K562 (cell line): ENCODE results near the gene HNRNPA3. TPM values are rescaled to one million over a fixed set of nuclear protein-coding genes. Genes with fewer than 3 reads are reported as not detected.

Experiments
- CBFA2T3 ChIP-seq: fragments of 450-650 bp; IDR thresholded peaks from 2 replicates; pipeline ENCODE4 v1.6.1; 2017
- CXXC5 ChIP-seq: fragments of 250-450 bp; sonication (Bioruptor Pico); IDR thresholded peaks from 2 replicates; pipeline ENCODE4 v1.8.0; 2022; ENCODE audit warnings: inconsistent platforms, mild to moderate bottlenecking, moderate library complexity
- EP300 ChIP-seq: IDR thresholded peaks from 2 replicates; pipeline ENCODE4 v1.6.1; 2012; ENCODE audit warnings: low read length, improper control_type of control experiment
- ETS2 ChIP-seq: IDR thresholded peaks from 2 replicates; pipeline ENCODE4 v1.6.1; 2016; ENCODE audit warnings: borderline replicate concordance, missing genetic modification characterization, mild to moderate bottlenecking, moderate library complexity, missing compliant biosample characterization; ENCODE audit not compliant: poor library complexity, severe bottlenecking
- FOXA3 ChIP-seq, 2 experiments: fragments of 450-650 bp in 1 of 2; sonication (generic) in 1 of 2; formaldehyde crosslinking; IDR thresholded peaks in 1 of 2; conservative IDR thresholded peaks in 1 of 2; 2 replicates each; pipeline versions ENCODE4 v1.4.0 to v1.8.0; 2020 to 2022; ENCODE audit warnings: mild to moderate bottlenecking in 2 of 2, missing genetic modification reagents in 1 of 2
- FOXJ3 ChIP-seq: sonication (generic); formaldehyde crosslinking; IDR thresholded peaks from 2 replicates; pipeline ENCODE4 v1.4.0; 2020; ENCODE audit warnings: mild to moderate bottlenecking, missing genetic modification reagents
- GABPA ChIP-seq: fragments of 200-800 bp; sonication (Bioruptor generic); conservative IDR thresholded peaks from 2 replicates; pipeline ENCODE4 v1.6.1; 2016; ENCODE audit warnings: low read depth, missing genetic modification characterization, missing compliant biosample characterization
- MCM5 ChIP-seq: fragments of 450-650 bp; IDR thresholded peaks from 2 replicates; pipeline ENCODE4 v1.6.1; 2016; ENCODE audit warnings: low read depth
- MTA2 ChIP-seq: fragments of 450-650 bp; IDR thresholded peaks from 2 replicates; pipeline ENCODE4 v1.6.1; 2016; ENCODE audit warnings: low read depth
- NFYB ChIP-seq: IDR thresholded peaks from 2 replicates; pipeline ENCODE4 v1.6.1; 2011; ENCODE audit warnings: mild to moderate bottlenecking, moderate library complexity; ENCODE audit not compliant: insufficient read length; ENCODE audit errors: extremely low read depth
- PHB2 ChIP-seq: fragments of 450-650 bp; IDR thresholded peaks from 2 replicates; pipeline ENCODE4 v1.6.1; 2017; ENCODE audit warnings: low read depth
- PHF20 ChIP-seq: fragments of 450-650 bp; IDR thresholded peaks from 2 replicates; pipeline ENCODE4 v1.6.1; 2018; ENCODE audit not compliant: partially characterized antibody
- RB1 ChIP-seq: fragments of 450-650 bp; IDR thresholded peaks from 2 replicates; pipeline ENCODE4 v1.6.1; 2017; ENCODE audit warnings: low read depth, mild to moderate bottlenecking
- SAFB ChIP-seq: fragments of 200-400 bp; formaldehyde crosslinking; IDR thresholded peaks from 2 replicates; pipeline ENCODE4 v1.6.1; 2017; ENCODE audit warnings: low read depth, low read length, borderline replicate concordance
- SNRNP70 ChIP-seq: fragments of 200-400 bp; formaldehyde crosslinking; optimal IDR thresholded peaks from 2 replicates; pipeline ENCODE3; 2017; ENCODE audit warnings: low read depth, low read length
- TRIM24 ChIP-seq, 2 experiments: fragments of 450-650 bp; IDR thresholded peaks; 2 replicates each; pipeline ENCODE4 v1.6.1; 2016
- U2AF2 ChIP-seq: fragments of 200-400 bp; formaldehyde crosslinking; optimal IDR thresholded peaks from 2 replicates; pipeline ENCODE3; 2017; ENCODE audit warnings: low read depth, mild to moderate bottlenecking, low read length
- polyA plus RNA-seq, 8 experiments: library from polyadenylated mRNA; depleted of rRNA in 4 of 8; stranded (reverse) in 5 of 8; unstranded in 3 of 8; fragments of >200 nt; fragmentation: Nextera tagmentation in 2 of 8; fragmentation: Illumina TruSeq in 1 of 8; extraction: Ambion mirVana in 2 of 8; extraction: Trizol in 1 of 8; gene quantifications; 2 replicates each; pipeline versions ENCODE4 v1.2.1 to v1.2.3, GENCODE V29; 2011 to 2014; ENCODE audit warnings: inconsistent platforms in 1 of 8, missing spikeins in 1 of 8
- total RNA-seq, 7 experiments: library from RNA; depleted of rRNA in 6 of 7; stranded (reverse); fragments of >200 nt in 6 of 7; fragmentation: Illumina TruSeq in 2 of 7; extraction: Trizol in 2 of 7; gene quantifications; 2 replicates each; pipeline versions ENCODE4 v1.2.1 to v1.2.3, GENCODE V29; 2011 to 2021; ENCODE audit warnings: low replicate concordance in 1 of 7
- TF ChIP-seq, protein P1 (sequence below): fragments of 450-650 bp; IDR thresholded peaks from 2 replicates; pipeline ENCODE4 v1.6.1; 2018; ENCODE audit not compliant: partially characterized antibody
- TF ChIP-seq, protein P2 (sequence below), 2 experiments: fragments of 450-650 bp; conservative IDR thresholded peaks; 2 replicates each; pipeline ENCODE4 v1.6.1; 2017; ENCODE audit warnings: mild to moderate bottlenecking in 2 of 2, moderate library complexity in 2 of 2
- TF ChIP-seq, protein P3 (sequence below): fragments of 250-450 bp; sonication (Bioruptor Pico); IDR thresholded peaks from 2 replicates; pipeline ENCODE4 v1.9.0; 2021; ENCODE audit warnings: mild to moderate bottlenecking
- TF ChIP-seq, protein P4 (sequence below): sonication (generic); formaldehyde crosslinking; IDR thresholded peaks from 2 replicates; pipeline ENCODE4 v1.8.0; 2023; ENCODE audit warnings: mild to moderate bottlenecking, missing genetic modification reagents

The HNRNPA3 gene
- total and polyA plus RNA-seq, 9 of the 15 experiments (the other 6 are each of a cell fraction or from before 2014, with no cell fraction given): 72.8 to 428 (median 192) TPM

DNA sequence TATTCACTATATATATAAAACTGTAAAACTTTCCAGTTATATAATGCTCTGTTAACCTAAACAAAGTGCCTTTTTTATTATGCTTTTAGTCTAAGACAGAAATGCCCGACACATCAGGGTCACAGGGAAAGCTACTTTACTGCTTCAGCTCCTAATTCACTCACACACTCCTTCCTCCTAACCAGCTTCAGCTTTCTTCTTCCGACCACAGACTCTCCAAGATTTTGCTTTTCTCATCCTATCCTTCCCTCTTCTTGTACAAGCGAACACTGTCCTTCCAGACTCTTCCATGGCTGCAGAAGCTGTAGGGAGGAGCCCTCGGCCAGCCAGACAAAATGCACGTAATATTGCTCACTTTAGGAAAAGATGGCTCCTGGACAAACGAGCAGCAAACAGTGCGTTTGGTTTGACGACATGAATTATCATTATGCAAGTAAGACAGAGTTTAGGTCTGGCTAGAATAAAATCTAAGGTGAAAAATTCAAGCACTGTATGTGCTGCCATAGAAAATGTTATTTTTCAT, 47.5 kb upstream of the HNRNPA3 start (continued):
- TF ChIP-seq EP300 (no peak), RB1 (no peak), NFYB (no peak), PHB2 (no peak), SAFB (no peak), MTA2 (no peak; the same call in 1 of the 2 replicates), CBFA2T3 (no peak), FOXA3 (CRISPR knock-in tag; conservative IDR thresholded peaks at IDR 0.05 in 1 of 2, IDR thresholded peaks at IDR 0.05 in 1 of 2) (no peak), U2AF2 (no peak), CXXC5 (CRISPR knock-in tag) (peak; percentile 56), TRIM24 (IDR thresholded peaks at IDR 0.05) (no peak), ETS2 (tag) (no peak), SNRNP70 (no peak), GABPA (no peak), PHF20 (no peak), MCM5 (no peak), FOXJ3 (CRISPR knock-in tag) (no peak)
- TF ChIP-seq, protein P1, sequence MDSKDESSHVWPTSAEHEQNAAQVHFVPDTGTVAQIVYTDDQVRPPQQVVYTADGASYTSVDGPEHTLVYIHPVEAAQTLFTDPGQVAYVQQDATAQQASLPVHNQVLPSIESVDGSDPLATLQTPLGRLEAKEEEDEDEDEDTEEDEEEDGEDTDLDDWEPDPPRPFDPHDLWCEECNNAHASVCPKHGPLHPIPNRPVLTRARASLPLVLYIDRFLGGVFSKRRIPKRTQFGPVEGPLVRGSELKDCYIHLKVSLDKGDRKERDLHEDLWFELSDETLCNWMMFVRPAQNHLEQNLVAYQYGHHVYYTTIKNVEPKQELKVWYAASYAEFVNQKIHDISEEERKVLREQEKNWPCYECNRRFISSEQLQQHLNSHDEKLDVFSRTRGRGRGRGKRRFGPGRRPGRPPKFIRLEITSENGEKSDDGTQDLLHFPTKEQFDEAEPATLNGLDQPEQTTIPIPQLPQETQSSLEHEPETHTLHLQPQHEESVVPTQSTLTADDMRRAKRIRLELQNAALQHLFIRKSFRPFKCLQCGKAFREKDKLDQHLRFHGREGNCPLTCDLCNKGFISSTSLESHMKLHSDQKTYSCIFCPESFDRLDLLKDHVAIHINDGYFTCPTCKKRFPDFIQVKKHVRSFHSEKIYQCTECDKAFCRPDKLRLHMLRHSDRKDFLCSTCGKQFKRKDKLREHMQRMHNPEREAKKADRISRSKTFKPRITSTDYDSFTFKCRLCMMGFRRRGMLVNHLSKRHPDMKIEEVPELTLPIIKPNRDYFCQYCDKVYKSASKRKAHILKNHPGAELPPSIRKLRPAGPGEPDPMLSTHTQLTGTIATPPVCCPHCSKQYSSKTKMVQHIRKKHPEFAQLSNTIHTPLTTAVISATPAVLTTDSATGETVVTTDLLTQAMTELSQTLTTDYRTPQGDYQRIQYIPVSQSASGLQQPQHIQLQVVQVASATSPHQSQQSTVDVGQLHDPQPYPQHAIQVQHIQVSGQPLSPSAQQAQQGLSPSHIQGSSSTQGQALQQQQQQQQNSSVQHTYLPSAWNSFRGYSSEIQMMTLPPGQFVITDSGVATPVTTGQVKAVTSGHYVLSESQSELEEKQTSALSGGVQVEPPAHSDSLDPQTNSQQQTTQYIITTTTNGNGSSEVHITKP: no peak
- TF ChIP-seq, protein P2, sequence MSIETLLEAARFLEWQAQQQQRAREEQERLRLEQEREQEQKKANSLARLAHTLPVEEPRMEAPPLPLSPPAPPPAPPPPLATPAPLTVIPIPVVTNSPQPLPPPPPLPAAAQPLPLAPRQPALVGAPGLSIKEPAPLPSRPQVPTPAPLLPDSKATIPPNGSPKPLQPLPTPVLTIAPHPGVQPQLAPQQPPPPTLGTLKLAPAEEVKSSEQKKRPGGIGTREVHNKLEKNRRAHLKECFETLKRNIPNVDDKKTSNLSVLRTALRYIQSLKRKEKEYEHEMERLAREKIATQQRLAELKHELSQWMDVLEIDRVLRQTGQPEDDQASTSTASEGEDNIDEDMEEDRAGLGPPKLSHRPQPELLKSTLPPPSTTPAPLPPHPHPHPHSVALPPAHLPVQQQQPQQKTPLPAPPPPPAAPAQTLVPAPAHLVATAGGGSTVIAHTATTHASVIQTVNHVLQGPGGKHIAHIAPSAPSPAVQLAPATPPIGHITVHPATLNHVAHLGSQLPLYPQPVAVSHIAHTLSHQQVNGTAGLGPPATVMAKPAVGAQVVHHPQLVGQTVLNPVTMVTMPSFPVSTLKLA (conservative IDR thresholded peaks at IDR 0.05): no peak
- TF ChIP-seq, protein P3, sequence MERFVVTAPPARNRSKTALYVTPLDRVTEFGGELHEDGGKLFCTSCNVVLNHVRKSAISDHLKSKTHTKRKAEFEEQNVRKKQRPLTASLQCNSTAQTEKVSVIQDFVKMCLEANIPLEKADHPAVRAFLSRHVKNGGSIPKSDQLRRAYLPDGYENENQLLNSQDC (CRISPR knock-in tag): no peak
- TF ChIP-seq, protein P4, sequence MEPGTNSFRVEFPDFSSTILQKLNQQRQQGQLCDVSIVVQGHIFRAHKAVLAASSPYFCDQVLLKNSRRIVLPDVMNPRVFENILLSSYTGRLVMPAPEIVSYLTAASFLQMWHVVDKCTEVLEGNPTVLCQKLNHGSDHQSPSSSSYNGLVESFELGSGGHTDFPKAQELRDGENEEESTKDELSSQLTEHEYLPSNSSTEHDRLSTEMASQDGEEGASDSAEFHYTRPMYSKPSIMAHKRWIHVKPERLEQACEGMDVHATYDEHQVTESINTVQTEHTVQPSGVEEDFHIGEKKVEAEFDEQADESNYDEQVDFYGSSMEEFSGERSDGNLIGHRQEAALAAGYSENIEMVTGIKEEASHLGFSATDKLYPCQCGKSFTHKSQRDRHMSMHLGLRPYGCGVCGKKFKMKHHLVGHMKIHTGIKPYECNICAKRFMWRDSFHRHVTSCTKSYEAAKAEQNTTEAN (CRISPR knock-in tag): no peak
